VCaP (cell line): Measurements from ENCODE around the gene PPIA.

Source experiments
- H3K27ac ChIP-seq: fragments of 450-650 bp; 2 replicates; pipeline ENCODE4 v1.5.1; 2017
- CTCF ChIP-seq: fragments of 450-650 bp; conservative IDR thresholded peaks from 2 replicates; pipeline ENCODE4 v1.5.1; 2017; ENCODE audit warnings: mild to moderate bottlenecking, moderate library complexity

PPIA gene

DNA sequence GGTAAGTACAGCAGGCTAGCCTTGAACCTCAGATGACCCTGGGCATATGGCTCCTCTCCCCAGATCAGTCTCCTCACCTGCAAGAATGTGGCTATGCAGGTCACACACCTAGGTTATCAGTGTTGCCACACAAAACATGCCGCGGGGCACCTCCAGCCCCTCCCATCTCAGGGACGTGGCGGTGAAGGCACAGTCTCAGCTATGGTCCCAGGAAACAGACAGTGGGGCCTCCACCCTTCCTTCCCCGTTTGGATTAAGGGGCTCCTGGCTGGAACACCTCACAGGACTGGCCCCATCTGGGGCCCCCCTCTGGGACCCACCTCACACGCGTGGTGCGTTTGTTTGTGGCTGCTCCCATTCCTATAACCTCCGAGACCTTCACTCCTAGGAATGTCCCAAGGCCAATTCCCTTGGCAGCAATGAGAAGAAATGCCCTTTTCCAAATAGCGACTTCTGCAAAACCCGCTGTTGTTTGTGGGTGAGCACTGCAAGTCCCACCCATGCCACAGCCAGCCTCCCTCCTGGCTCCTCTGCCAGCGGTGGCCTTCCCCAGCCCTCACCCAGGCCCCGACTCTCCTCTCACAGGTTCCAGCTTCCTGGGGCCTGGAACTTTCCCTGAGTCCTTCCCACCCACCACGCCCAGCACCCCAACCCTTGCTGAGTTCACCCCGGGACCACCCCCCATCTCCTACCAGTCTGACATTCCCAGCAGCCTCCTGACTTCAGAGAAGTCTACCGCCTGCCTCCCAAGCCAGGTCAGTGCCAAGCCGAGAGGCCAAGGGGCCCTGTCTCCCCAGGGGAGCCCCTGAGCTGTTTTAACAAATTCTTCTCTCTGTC is 30.7 kb upstream of the PPIA start:
- TF ChIP-seq CTCF: no peak
- no peak overlapping the region for H3K27ac ChIP-seq

DNA sequence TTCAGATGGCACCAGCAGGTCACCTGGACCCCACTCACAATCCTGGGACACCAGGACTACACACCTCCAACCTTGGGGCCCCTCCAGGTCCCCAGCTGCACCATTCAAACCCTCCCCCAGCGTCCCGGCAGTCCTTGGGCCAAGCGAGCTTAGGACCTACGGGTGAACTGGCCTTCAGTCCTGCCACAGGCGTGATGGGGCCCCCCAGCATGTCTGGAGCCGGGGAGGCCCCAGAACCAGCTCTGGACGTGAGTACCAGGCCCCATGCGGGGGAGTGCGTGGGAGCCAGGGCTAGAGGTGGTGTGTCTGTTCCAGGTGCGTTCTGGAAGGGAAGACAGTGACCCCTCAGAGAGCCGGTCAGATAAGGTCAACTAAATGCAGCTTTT is 30.1 kb upstream of the PPIA start:
- no peak for TF ChIP-seq CTCF

GRCh38 chr7:44767134-44767911 is 29.2 kb upstream of the PPIA start:
- H3K27ac ChIP-seq: no peak overlapping the region
- no peak for TF ChIP-seq CTCF

More for the DNA sequence above, 30.1 kb upstream of the PPIA start:
- H3K27ac ChIP-seq: no peak overlapping the region

GRCh38 chr7:44767912-44768627 is 28.4 kb upstream of the PPIA start:
- no peak for TF ChIP-seq CTCF
- no peak overlapping the region for H3K27ac ChIP-seq

DNA sequence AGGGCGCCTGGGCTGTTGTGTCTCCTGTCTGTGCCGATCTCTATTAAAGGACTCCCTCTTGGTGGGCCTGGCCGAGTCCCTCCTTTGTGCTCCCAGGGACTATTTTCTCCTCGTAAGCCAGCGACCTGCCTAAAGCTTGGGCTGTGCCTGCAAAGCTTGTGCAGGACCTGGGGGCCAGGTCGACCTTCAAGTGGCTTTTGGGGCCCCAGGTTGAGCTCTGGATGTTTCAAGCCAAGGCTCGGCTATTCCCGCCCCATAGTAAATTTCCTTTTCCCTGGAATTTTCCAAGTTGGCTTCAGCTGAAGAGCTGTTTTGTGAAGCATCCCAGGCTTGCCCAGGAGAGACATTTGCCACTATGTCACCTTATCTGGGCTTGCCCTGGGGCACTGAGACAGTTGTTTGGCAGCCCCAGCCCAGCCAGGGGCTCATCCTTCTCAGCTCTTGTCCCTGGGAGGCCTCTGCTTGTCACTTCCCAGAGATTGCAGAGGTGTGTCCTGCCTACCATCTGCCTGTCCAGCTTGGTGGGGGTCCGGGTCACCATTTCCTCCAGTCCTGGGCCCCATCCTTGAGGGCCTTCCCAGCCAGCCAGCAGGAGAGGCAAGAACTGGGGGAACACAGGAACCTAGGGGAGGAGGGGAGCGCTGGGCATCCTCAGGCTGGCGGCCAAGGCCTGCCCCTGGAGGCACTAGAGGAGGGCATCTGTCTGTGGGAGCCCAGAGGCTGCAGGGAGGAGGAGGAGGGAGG is 27.7 kb upstream of the PPIA start:
- H3K27ac ChIP-seq: no peak overlapping the region
- no peak for TF ChIP-seq CTCF

DNA sequence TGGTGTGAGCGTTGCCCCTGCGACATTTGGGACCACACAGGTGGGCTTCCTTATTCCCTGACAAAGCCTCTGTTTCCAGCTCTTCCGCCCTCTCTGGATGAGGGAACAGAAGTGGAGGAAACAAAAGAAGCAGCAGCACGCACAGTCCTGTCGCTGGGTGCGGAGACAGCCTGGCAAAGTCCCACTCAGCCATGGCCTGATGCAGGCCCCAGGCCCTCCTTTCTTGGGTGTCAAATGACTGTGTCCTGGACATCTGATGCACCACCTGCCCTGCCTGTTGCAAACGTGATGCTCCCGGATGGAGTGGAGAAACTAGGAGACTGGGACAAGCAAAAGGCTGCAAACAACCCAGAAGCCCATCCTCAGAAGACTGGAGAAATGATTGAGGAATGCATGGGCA is 27.1 kb upstream of the PPIA start:
- no peak overlapping the region for H3K27ac ChIP-seq
- no peak for TF ChIP-seq CTCF
